ENCODE measurements around the gene CELA3B.
A peak's percentile ranks its signal among the peaks of the same experiment; 100 is the strongest.
"Not testable (repeated sequence)": the region's sequence is repeated elsewhere in the genome, so short reads cannot be mapped to it uniquely, and the experiment has no call there.

Gene CELA3B

DNA sequence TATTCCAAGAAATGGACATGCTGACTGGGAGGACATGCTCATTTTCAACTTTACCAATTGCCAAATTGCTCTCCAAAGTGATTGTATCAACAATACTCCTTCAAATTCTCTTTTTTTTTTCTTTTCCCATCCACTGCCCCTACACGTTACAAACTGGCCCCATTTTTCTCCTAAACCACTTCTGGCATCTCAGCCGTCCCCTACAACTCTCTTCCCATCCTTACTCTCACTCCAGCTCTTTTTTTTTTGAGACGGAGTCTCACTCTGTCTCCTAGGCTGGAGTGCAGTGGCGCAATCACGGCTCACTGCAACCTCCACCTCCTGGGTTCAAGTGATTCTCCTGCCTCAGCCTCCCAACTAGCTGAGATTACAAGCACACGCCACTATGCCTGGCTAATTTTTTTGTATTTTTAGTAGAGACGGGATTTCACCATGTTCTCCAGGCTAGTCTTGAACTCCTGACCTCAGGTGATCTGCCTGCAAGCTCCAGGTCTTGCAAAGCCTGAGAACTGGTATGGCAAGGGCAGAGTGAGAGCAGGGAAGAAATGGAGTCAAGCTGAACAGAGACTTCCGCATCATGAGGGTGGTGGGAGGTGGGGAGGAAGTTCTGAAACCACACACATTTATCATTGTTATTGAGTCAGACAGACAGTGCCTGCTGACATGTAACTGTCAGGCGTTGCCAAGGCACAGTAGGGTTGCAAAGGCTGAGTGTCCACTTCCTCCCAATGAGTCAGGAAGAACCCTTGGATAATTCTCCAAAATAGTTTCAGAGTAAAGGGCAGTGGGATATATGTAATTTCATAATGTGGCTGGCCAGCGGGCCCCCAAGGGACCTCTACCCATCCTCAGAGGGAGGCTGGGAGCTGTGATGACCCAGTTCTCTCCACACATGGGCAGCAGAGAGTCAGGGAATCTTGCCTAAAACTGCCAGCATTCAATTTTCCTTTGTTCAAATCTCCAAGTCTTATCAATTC is 42.0 kb downstream of the CELA3B start:
- H3K9me3 ChIP-seq (ENCODE audit: control insufficient read depth, insufficient read depth, low read length), result no peaks in the 10 kb centered on the region
- H3K4me3 ChIP-seq (ENCODE audit: low read depth, low read length), result no peak overlapping the region
- no peaks in the 10 kb centered on the region for H3K36me3 ChIP-seq (ENCODE audit: control insufficient read depth, insufficient read depth, low read length)
- H3K27ac ChIP-seq (ENCODE audit: low read depth, low read length), result no peak overlapping the region
- peaks cover 2% of the 10 kb centered on the region; the same call in 1 of the 2 replicates for H3K4me1 ChIP-seq (ENCODE audit: control insufficient read depth, insufficient read depth, low read length)
- no peak overlapping the region for H3K9ac ChIP-seq (ENCODE audit: low read depth, low read length)
- no peaks in the 10 kb centered on the region for H3K27me3 ChIP-seq (ENCODE audit: control insufficient read depth, insufficient read depth, low read length)

DNA sequence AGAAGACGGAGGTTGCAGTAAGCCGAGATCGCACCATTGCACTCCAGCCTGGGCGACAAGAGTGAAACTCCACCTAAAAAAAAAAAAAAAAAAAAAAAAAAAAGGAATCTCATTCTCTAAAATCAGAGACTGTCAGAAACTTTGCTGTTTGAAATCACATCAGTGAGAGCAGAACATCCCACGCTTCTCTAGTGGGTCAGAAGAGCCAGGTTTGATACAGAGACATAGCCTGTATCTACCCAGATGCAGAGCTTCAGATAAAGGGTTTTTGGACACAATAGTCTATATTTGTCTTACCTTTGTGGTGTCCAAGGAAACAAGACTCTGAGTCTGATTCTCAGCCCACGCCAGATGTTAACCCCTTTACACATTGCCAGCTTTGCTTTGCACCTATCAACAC is 44.2 kb downstream of the CELA3B start:
- no peaks in the 10 kb centered on the region for H3K27me3 ChIP-seq (ENCODE audit: control insufficient read depth, insufficient read depth, low read length)
- H3K27ac ChIP-seq (ENCODE audit: low read depth, low read length), result no peak overlapping the region
- H3K9ac ChIP-seq (ENCODE audit: low read depth, low read length), result no peak overlapping the region
- H3K4me1 ChIP-seq (ENCODE audit: control insufficient read depth, insufficient read depth, low read length), result peaks cover 8% of the 10 kb centered on the region
- H3K36me3 ChIP-seq (ENCODE audit: control insufficient read depth, insufficient read depth, low read length), result no peaks in the 10 kb centered on the region
- no peaks in the 10 kb centered on the region for H3K9me3 ChIP-seq (ENCODE audit: control insufficient read depth, insufficient read depth, low read length)
- no peak overlapping the region for H3K4me3 ChIP-seq (ENCODE audit: low read depth, low read length)

- H3K36me3 ChIP-seq (ENCODE audit: control insufficient read depth, insufficient read depth, low read length), result 0 out of 2 replicates have a peak, but pooled peaks cover 6% of the 10 kb centered on the region
- H3K9ac ChIP-seq (ENCODE audit: low read depth, low read length), result no peak overlapping the region; the same call in 1 of the 2 replicates
- no peaks in the 10 kb centered on the region for H3K27me3 ChIP-seq (ENCODE audit: control insufficient read depth, insufficient read depth, low read length)
- H3K9me3 ChIP-seq (ENCODE audit: control insufficient read depth, insufficient read depth, low read length), result no peaks in the 10 kb centered on the region
- peak overlapping the region; percentile 100 for H3K4me3 ChIP-seq (ENCODE audit: low read depth, low read length)
- H3K4me1 ChIP-seq (ENCODE audit: control insufficient read depth, insufficient read depth, low read length), result peaks cover 8% of the 10 kb centered on the region
- peak overlapping the region; percentile 99 for H3K27ac ChIP-seq (ENCODE audit: low read depth, low read length)
Observed at GRCh38 chr1:22024485-22025367, 47.9 kb downstream of the CELA3B start.

DNA sequence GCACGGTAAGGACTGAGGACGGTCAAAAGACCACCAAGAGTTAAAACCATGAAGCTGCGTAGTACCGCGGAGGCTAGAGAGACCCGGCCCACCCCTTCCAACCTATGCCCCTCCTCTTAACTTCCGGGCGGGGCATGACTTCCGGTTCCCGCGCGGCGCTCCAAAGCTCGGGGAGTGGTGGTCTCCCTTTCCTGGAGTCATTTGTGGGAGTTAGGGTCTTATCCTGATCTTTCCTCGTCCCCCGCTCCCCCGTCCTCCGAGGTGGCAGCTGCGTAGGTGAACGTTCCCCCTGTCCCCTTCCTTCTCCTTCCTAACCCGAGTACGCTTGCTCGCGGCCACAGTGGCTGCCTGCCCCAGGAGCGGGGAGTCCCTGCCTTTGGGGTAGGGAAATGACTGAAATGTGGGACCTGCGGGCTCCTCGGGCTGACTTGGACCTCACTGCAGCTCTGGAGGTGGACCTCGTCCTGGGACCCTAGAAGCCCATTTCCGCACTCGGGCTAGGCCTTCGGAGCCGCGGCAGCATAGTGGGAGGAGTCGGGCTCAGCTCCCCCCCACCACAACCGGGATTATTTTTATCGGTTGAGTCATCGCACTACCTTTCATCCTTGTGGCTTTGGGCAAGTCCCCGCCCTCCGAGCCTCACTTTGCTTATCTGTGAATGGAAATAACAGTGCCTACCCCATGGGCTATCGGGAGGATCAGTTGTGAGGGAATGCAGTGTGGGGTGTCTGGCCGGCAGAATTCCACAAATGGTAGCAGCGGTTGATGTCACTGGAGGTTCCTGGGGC is 48.7 kb downstream of the CELA3B start:
- H3K27ac ChIP-seq (ENCODE audit: low read depth, low read length), result peak overlapping the region; percentile 99
- peak overlapping the region; percentile 85 for H3K9ac ChIP-seq (ENCODE audit: low read depth, low read length)
- no peaks in the 10 kb centered on the region for H3K27me3 ChIP-seq (ENCODE audit: control insufficient read depth, insufficient read depth, low read length)
- H3K36me3 ChIP-seq (ENCODE audit: control insufficient read depth, insufficient read depth, low read length), result peaks cover 14% of the 10 kb centered on the region
- H3K4me3 ChIP-seq (ENCODE audit: low read depth, low read length), result peak overlapping the region; percentile 100
- no peaks in the 10 kb centered on the region for H3K9me3 ChIP-seq (ENCODE audit: control insufficient read depth, insufficient read depth, low read length)
- H3K4me1 ChIP-seq (ENCODE audit: control insufficient read depth, insufficient read depth, low read length), result peaks cover 8% of the 10 kb centered on the region

- H3K9me3 ChIP-seq (ENCODE audit: control insufficient read depth, insufficient read depth, low read length), result no peaks in the 10 kb centered on the region
- H3K36me3 ChIP-seq (ENCODE audit: control insufficient read depth, insufficient read depth, low read length), result peaks cover 24% of the 10 kb centered on the region
- H3K4me1 ChIP-seq (ENCODE audit: control insufficient read depth, insufficient read depth, low read length), result peaks cover 8% of the 10 kb centered on the region
- no peak overlapping the region for H3K27ac ChIP-seq (ENCODE audit: low read depth, low read length)
- H3K27me3 ChIP-seq (ENCODE audit: control insufficient read depth, insufficient read depth, low read length), result no peaks in the 10 kb centered on the region
- no peak overlapping the region for H3K9ac ChIP-seq (ENCODE audit: low read depth, low read length)
- H3K4me3 ChIP-seq (ENCODE audit: low read depth, low read length), result no peak overlapping the region
Observed at GRCh38 chr1:22026924-22027289, 50.1 kb downstream of the CELA3B start.

GRCh38 chr1:22030057-22030456 is 53.2 kb downstream of the CELA3B start:
- Histone ChIP-seq H3K36me3 (ENCODE audit: control insufficient read depth, insufficient read depth, low read length) (peaks cover 24% of the 10 kb centered on the region), H3K27ac (ENCODE audit: low read depth, low read length) (no peak overlapping the region), H3K9ac (ENCODE audit: low read depth, low read length) (no peak overlapping the region), H3K9me3 (ENCODE audit: control insufficient read depth, insufficient read depth, low read length) (no peaks in the 10 kb centered on the region), H3K4me3 (ENCODE audit: low read depth, low read length) (no peak overlapping the region), H3K27me3 (ENCODE audit: control insufficient read depth, insufficient read depth, low read length) (no peaks in the 10 kb centered on the region), H3K4me1 (ENCODE audit: control insufficient read depth, insufficient read depth, low read length) (no peaks in the 10 kb centered on the region)

DNA sequence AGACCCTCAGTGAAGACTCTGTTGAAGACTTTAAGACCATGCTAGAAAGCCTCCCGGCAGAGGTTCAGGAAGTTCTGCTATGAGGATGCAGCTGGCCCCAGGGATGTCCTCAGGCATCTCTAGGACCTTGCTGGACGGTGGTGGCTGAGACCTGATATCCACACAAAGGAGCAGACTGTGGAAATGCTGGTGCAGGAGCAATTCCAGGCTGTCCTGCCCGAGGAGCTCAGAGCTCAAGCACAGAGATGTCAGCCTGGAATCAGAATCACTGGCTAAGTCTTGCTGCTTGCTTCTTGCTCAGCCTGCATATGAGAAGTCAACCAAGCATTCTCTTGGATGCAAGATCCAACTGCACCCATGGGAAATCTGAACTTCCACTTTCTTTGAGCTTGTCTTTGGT is 53.7 kb downstream of the CELA3B start:
- H3K4me1 ChIP-seq (ENCODE audit: control insufficient read depth, insufficient read depth, low read length), result no peaks in the 10 kb centered on the region
- H3K27ac ChIP-seq (ENCODE audit: low read depth, low read length), result no peak overlapping the region
- no peaks in the 10 kb centered on the region for H3K27me3 ChIP-seq (ENCODE audit: control insufficient read depth, insufficient read depth, low read length)
- H3K9me3 ChIP-seq (ENCODE audit: control insufficient read depth, insufficient read depth, low read length), result no peaks in the 10 kb centered on the region
- H3K36me3 ChIP-seq (ENCODE audit: control insufficient read depth, insufficient read depth, low read length), result peaks cover 24% of the 10 kb centered on the region
- H3K9ac ChIP-seq (ENCODE audit: low read depth, low read length), result no peak overlapping the region
- H3K4me3 ChIP-seq (ENCODE audit: low read depth, low read length), result no peak overlapping the region

- Histone ChIP-seq H3K4me3 (ENCODE audit: low read depth, low read length) (no peak overlapping the region), H3K9me3 (ENCODE audit: control insufficient read depth, insufficient read depth, low read length) (no peaks in the 10 kb centered on the region), H3K27ac (ENCODE audit: low read depth, low read length) (no peak overlapping the region), H3K4me1 (ENCODE audit: control insufficient read depth, insufficient read depth, low read length) (no peaks in the 10 kb centered on the region), H3K36me3 (ENCODE audit: control insufficient read depth, insufficient read depth, low read length) (peaks cover 24% of the 10 kb centered on the region), H3K9ac (ENCODE audit: low read depth, low read length) (no peak overlapping the region), H3K27me3 (ENCODE audit: control insufficient read depth, insufficient read depth, low read length) (no peaks in the 10 kb centered on the region)
Observed at GRCh38 chr1:22031214-22031962, 54.6 kb downstream of the CELA3B start.

DNA sequence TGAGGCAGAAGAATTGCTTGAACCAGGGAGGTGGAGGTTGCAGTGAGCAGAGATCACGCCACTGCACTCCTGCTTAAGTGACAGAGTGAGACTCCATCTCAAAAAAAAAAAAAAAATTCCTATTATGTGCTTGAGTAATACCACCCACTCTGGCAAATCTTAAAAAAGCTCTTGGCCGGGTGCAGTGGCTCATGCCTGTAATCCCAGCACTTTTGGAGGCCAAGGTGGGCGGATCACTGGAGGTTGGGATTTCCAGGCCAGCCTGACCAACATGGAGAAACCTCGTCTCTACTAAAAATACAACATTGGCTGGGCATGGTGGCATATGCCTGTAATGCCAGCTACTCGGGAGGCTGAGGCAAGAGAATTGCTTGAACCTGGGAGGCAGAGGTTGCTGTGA is 58.0 kb downstream of the CELA3B start:
- not testable (repeated sequence) for H3K4me3 ChIP-seq (ENCODE audit: low read depth, low read length); H3K27ac ChIP-seq (ENCODE audit: low read depth, low read length); H3K9me3 ChIP-seq (ENCODE audit: control insufficient read depth, insufficient read depth, low read length); H3K9ac ChIP-seq (ENCODE audit: low read depth, low read length); H3K27me3 ChIP-seq (ENCODE audit: control insufficient read depth, insufficient read depth, low read length)
- Histone ChIP-seq H3K36me3 (ENCODE audit: control insufficient read depth, insufficient read depth, low read length) (peaks cover 18% of the 10 kb centered on the region), H3K4me1 (ENCODE audit: control insufficient read depth, insufficient read depth, low read length) (peaks cover 12% of the 10 kb centered on the region)

- Histone ChIP-seq H3K9ac (ENCODE audit: low read depth, low read length) (no peak overlapping the region), H3K27me3 (ENCODE audit: control insufficient read depth, insufficient read depth, low read length) (no peaks in the 10 kb centered on the region), H3K27ac (ENCODE audit: low read depth, low read length) (no peak overlapping the region), H3K4me3 (ENCODE audit: low read depth, low read length) (no peak overlapping the region), H3K4me1 (ENCODE audit: control insufficient read depth, insufficient read depth, low read length) (peaks cover 14% of the 10 kb centered on the region), H3K36me3 (ENCODE audit: control insufficient read depth, insufficient read depth, low read length) (no peaks in the 10 kb centered on the region), H3K9me3 (ENCODE audit: control insufficient read depth, insufficient read depth, low read length) (no peaks in the 10 kb centered on the region)
Observed at GRCh38 chr1:22037520-22037919, 60.7 kb downstream of the CELA3B start.
